ENCODE data around the gene SYCP2L.

SYCP2L gene

GRCh38 chr6:10961837-10962236 is 75.0 kb downstream of the SYCP2L start:
- Histone ChIP-seq H3K27me3 (ENCODE audit: control insufficient read depth, insufficient read depth, low read length) (no peaks in the 10 kb centered on the region), H3K9me3 (ENCODE audit: control insufficient read depth, low read length) (no peaks in the 10 kb centered on the region), H3K9ac (no peak overlapping the region), H3K4me1 (no peaks in the 10 kb centered on the region), H3K36me3 (ENCODE audit: control insufficient read depth, insufficient read depth, low read length) (no peaks in the 10 kb centered on the region), H3K79me2 (peaks cover 8% of the 10 kb centered on the region), H2AFZ (no peak overlapping the region), H3K4me2 (ENCODE audit: low read length) (no peak overlapping the region), H3K27ac (no peak overlapping the region), H3K4me3 (ENCODE audit: low read depth, low read length) (no peak overlapping the region)
- TF ChIP-seq CTCF (IDR thresholded peaks at IDR 0.05) = no peak

- peaks cover 6% of the 10 kb centered on the region for H3K79me2 ChIP-seq
- H3K36me3 ChIP-seq (ENCODE audit: control insufficient read depth, insufficient read depth, low read length) = no peaks in the 10 kb centered on the region
- TF ChIP-seq CTCF (IDR thresholded peaks at IDR 0.05) = no peak
Observed at GRCh38 chr6:10962673-10963072, 75.8 kb downstream of the SYCP2L start.

GRCh38 chr6:10963113-10963512 is 76.3 kb downstream of the SYCP2L start:
- no peak for TF ChIP-seq CTCF (IDR thresholded peaks at IDR 0.05)
- H3K4me2 ChIP-seq (ENCODE audit: low read length) = no peak overlapping the region

More at GRCh38 chr6:10962673-10963072, 75.8 kb downstream of the SYCP2L start:
- H3K9ac ChIP-seq = no peak overlapping the region
- H3K9me3 ChIP-seq (ENCODE audit: control insufficient read depth, low read length) = no peaks in the 10 kb centered on the region
- no peaks in the 10 kb centered on the region for H3K27me3 ChIP-seq (ENCODE audit: control insufficient read depth, insufficient read depth, low read length)
- no peak overlapping the region for H3K4me2 ChIP-seq (ENCODE audit: low read length)
- H3K4me3 ChIP-seq (ENCODE audit: low read depth, low read length) = no peak overlapping the region
- H3K4me1 ChIP-seq = no peaks in the 10 kb centered on the region
- no peak overlapping the region for H2AFZ ChIP-seq
- no peak overlapping the region for H3K27ac ChIP-seq

GRCh38 chr6:10964684-10965083 is 77.8 kb downstream of the SYCP2L start:
- H3K79me2 ChIP-seq = peaks cover 6% of the 10 kb centered on the region
- no peak overlapping the region for H3K4me3 ChIP-seq (ENCODE audit: low read depth, low read length)
- no peaks in the 10 kb centered on the region for H3K27me3 ChIP-seq (ENCODE audit: control insufficient read depth, insufficient read depth, low read length)
- H3K9ac ChIP-seq = no peak overlapping the region
- no peaks in the 10 kb centered on the region for H3K9me3 ChIP-seq (ENCODE audit: control insufficient read depth, low read length)
- H3K36me3 ChIP-seq (ENCODE audit: control insufficient read depth, insufficient read depth, low read length) = no peaks in the 10 kb centered on the region
- no peak overlapping the region for H3K4me2 ChIP-seq (ENCODE audit: low read length)
- H2AFZ ChIP-seq = no peak overlapping the region
- H3K27ac ChIP-seq = no peak overlapping the region
- H3K4me1 ChIP-seq = peaks cover 1% of the 10 kb centered on the region
- TF ChIP-seq CTCF (IDR thresholded peaks at IDR 0.05) = no peak

More at GRCh38 chr6:10963113-10963512, 76.3 kb downstream of the SYCP2L start:
- H3K79me2 ChIP-seq = peaks cover 6% of the 10 kb centered on the region
- H3K27ac ChIP-seq = no peak overlapping the region
- no peaks in the 10 kb centered on the region for H3K27me3 ChIP-seq (ENCODE audit: control insufficient read depth, insufficient read depth, low read length)
- no peak overlapping the region for H2AFZ ChIP-seq
- H3K9me3 ChIP-seq (ENCODE audit: control insufficient read depth, low read length) = no peaks in the 10 kb centered on the region
- no peaks in the 10 kb centered on the region for H3K36me3 ChIP-seq (ENCODE audit: control insufficient read depth, insufficient read depth, low read length)
- no peak overlapping the region for H3K4me3 ChIP-seq (ENCODE audit: low read depth, low read length)
- no peaks in the 10 kb centered on the region for H3K4me1 ChIP-seq
- no peak overlapping the region for H3K9ac ChIP-seq

- no peak for TF ChIP-seq CTCF (IDR thresholded peaks at IDR 0.05)
- Histone ChIP-seq H2AFZ (no peak overlapping the region), H3K9ac (no peak overlapping the region), H3K27me3 (ENCODE audit: control insufficient read depth, insufficient read depth, low read length) (no peaks in the 10 kb centered on the region), H3K4me3 (ENCODE audit: low read depth, low read length) (no peak overlapping the region), H3K27ac (no peak overlapping the region), H3K4me2 (ENCODE audit: low read length) (no peak overlapping the region), H3K4me1 (peaks cover 11% of the 10 kb centered on the region), H3K36me3 (ENCODE audit: control insufficient read depth, insufficient read depth, low read length) (no peaks in the 10 kb centered on the region), H3K79me2 (peaks cover 6% of the 10 kb centered on the region), H3K9me3 (ENCODE audit: control insufficient read depth, low read length) (no peaks in the 10 kb centered on the region)
Observed at GRCh38 chr6:10968776-10969175, 81.9 kb downstream of the SYCP2L start.
